ENCODE measurements around the gene C2CD3. TPM values are rescaled to one million over a fixed set of nuclear protein-coding genes. Genes with fewer than 3 reads are reported as not detected.

Gene C2CD3
- total and polyA plus RNA-seq, 2 of the 4 experiments (the other 2 are of a cell fraction): 11.1 to 19.2 TPM

- no peak overlapping the region for H2AK9ac ChIP-seq (replicated peaks; ENCODE audit: low read depth, low read length, poor library complexity)
- no peak for ATAC-seq (ENCODE audit: low read depth)
- no peak for DNase-seq
- no peak overlapping the region for H3K4ac ChIP-seq (ENCODE audit: low read depth, low read length)
- no peak overlapping the region for H3K56ac ChIP-seq (ENCODE audit: extremely low read depth, insufficient read depth, low read length)
- no peaks in the 10 kb centered on the region for H3K9me3 ChIP-seq (ENCODE audit: control insufficient read depth, insufficient read depth, low read length)
- CTCF ChIA-PET: interaction anchor here (1.2 kb wide), 1 partner anchor 37 kb away, joined by 4 read pairs; no protein-coding TSS in a partner anchor
- no peak overlapping the region for H2BK15ac ChIP-seq (ENCODE audit: low read depth, low read length)
- no peak overlapping the region for H3K4me3 ChIP-seq (ENCODE audit: insufficient read depth, low read depth, low read length)
- peaks cover 0 to 5% of the 10 kb centered on the region in 2 experiments; a peak in 1 of 4 replicates for H3K79me1 ChIP-seq (ENCODE audit: low read depth in 1 of 2, low read length in 2 of 2)
- in situ Hi-C loops (cut with MboI; ENCODE audit: low sequenced_read_pairs): no loop called here
- no TSS peak for BruUV-seq (replicated peaks)
- H3K14ac ChIP-seq (replicated peaks; ENCODE audit: low read depth, low read length): no peak overlapping the region
- no peak overlapping the region for H4K8ac ChIP-seq (ENCODE audit: low read depth in 2 of 2, low read length in 2 of 2)
- no peak overlapping the region for H2BK5ac ChIP-seq (ENCODE audit: low read depth, low read length, poor library complexity, severe bottlenecking)
- H4K20me1 ChIP-seq (ENCODE audit: insufficient read depth, low read length): no peaks in the 10 kb centered on the region; the same call in 1 of the 2 replicates
- no peak overlapping the region for H3K4me2 ChIP-seq (ENCODE audit: low read depth, low read length)
- no peak overlapping the region for H2AK5ac ChIP-seq (ENCODE audit: low read depth, low read length)
- WGBS, 2 experiments (ENCODE audit: extremely low coverage in 2 of 2, insufficient read length in 1 of 2): 93% methylated on average over 2 of the region's 8 CpGs; no CpG with 5 or more reads in 1 of the 2 experiments
- H3K23ac ChIP-seq (ENCODE audit: low read depth, low read length): no peak overlapping the region
- no peaks in the 10 kb centered on the region for H3K27me3 ChIP-seq (ENCODE audit: control insufficient read depth, insufficient read depth, low read length)
- intact Hi-C loops (cut with micrococcal nuclease): no loop called here
- peaks cover 8% of the 10 kb centered on the region; the same call in 1 of the 2 replicates for H3K36me3 ChIP-seq (ENCODE audit: control insufficient read depth, insufficient read depth, low read length)
- H3K27ac ChIP-seq (ENCODE audit: insufficient read depth, low read length): no peak overlapping the region
- H2BK20ac ChIP-seq (ENCODE audit: low read depth, low read length): no peak overlapping the region
- no peak for TF ChIP-seq USF2 (IDR thresholded peaks at IDR 0.05; ENCODE audit: low read depth, low read length)
- TF ChIP-seq MAZ (IDR thresholded peaks at IDR 0.05; ENCODE audit: borderline replicate concordance, low read depth, low read length): no peak
- TF ChIP-seq MAFK (IDR thresholded peaks at IDR 0.05; ENCODE audit: low read depth, low read length): no peak
- TF ChIP-seq FOS (IDR thresholded peaks at IDR 0.05; ENCODE audit: low read depth, low read length): no peak
- no peak for TF ChIP-seq CTCF (conservative IDR thresholded peaks at IDR 0.05; ENCODE audit: low read depth, low read length)
- no peak for TF ChIP-seq RCOR1 (IDR thresholded peaks at IDR 0.05; ENCODE audit: insufficient replicate concordance, low read length)
- TF ChIP-seq POLR2A (IDR thresholded peaks at IDR 0.05; ENCODE audit: low read depth, low read length): no peak
- TF ChIP-seq MXI1 (IDR thresholded peaks at IDR 0.05; ENCODE audit: borderline replicate concordance, low read depth, low read length): no peak
- TF ChIP-seq CEBPB (IDR thresholded peaks at IDR 0.05; ENCODE audit: low read depth, low read length): no peak
- TF ChIP-seq BHLHE40 (IDR thresholded peaks at IDR 0.05; ENCODE audit: low read depth, low read length): no peak
- TF ChIP-seq RFX5 (IDR thresholded peaks at IDR 0.05; ENCODE audit: low read depth, low read length): no peak
- no peak for TF ChIP-seq ELK1 (IDR thresholded peaks at IDR 0.05; ENCODE audit: borderline replicate concordance, low read depth, low read length)
- TF ChIP-seq SMC3 (IDR thresholded peaks at IDR 0.05; ENCODE audit: low read depth, low read length): no peak
- dilution Hi-C loops (cut with HindIII; ENCODE audit: low sequenced_read_pairs, unreplicated experiment): no loop called here
- H4K5ac ChIP-seq (ENCODE audit: low read depth, low read length): no peak overlapping the region
- H3K4me1 ChIP-seq (ENCODE audit: control insufficient read depth, insufficient read depth, low read length): peaks cover 1% of the 10 kb centered on the region
- H3K18ac ChIP-seq (ENCODE audit: low read depth, low read length): no peak overlapping the region
- no peak overlapping the region for H2BK120ac ChIP-seq (ENCODE audit: low read depth, low read length)
- no peak overlapping the region for H2AFZ ChIP-seq (replicated peaks; ENCODE audit: low read length, poor library complexity)
- H3K9ac ChIP-seq (ENCODE audit: low read depth, low read length): no peak overlapping the region
- no peak overlapping the region for H4K91ac ChIP-seq (ENCODE audit: insufficient read depth, low read depth, low read length)
- POLR2A ChIA-PET (ENCODE audit: unreplicated experiment): no interaction called here
- H3K9me1 ChIP-seq (ENCODE audit: insufficient read depth, low read length): peaks cover 7% of the 10 kb centered on the region; the same call in 1 of the 2 replicates
Observed at GRCh38 chr11:74013141-74013540, 157.7 kb downstream of the C2CD3 start.
